HL-60 (cell line): Measurements from ENCODE around the gene PROM1.
A peak's percentile ranks its signal among the peaks of the same experiment; 100 is the strongest.

Experiments used
- CTCF ChIP-seq: IDR thresholded peaks from one replicate; pipeline ENCODE4 v1.5.1; 2011; ENCODE audit warnings: low read length, control low read depth, inconsistent platforms; ENCODE audit not compliant: insufficient read depth
- POLR2AphosphoS5 ChIP-seq: IDR thresholded peaks from 2 replicates; pipeline ENCODE4 v1.6.1; 2012; ENCODE audit warnings: low read depth

DNA sequence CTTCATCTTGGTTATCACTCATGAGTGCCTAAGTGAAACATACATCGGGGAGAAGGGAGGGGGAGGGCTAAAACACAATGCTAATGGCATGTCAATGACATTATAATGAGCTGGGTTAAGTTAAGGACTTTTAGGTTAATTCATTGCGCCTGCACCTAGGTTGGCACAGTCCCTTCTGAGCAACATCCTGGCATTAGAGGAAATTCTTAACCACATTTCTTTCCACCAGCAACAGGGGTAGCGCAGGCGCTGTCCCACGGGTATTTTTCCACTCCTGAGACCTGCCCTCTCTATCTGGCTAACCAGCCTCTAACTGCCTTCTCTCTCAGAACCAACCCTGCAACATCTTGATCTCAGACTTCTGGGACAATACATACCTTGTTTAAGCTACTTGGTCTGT, 39.0 kb upstream of the PROM1 start:
- no peak for TF ChIP-seq CTCF
- 0 out of 2 replicates have a peak, but pooled peaks have one; percentile 21 for TF ChIP-seq POLR2AphosphoS5
